ENCODE measurements around the gene NANOS3.
"Not testable (repeated sequence)": the region's sequence is repeated elsewhere in the genome, so short reads cannot be mapped to it uniquely, and the experiment has no call there.

Gene NANOS3

DNA sequence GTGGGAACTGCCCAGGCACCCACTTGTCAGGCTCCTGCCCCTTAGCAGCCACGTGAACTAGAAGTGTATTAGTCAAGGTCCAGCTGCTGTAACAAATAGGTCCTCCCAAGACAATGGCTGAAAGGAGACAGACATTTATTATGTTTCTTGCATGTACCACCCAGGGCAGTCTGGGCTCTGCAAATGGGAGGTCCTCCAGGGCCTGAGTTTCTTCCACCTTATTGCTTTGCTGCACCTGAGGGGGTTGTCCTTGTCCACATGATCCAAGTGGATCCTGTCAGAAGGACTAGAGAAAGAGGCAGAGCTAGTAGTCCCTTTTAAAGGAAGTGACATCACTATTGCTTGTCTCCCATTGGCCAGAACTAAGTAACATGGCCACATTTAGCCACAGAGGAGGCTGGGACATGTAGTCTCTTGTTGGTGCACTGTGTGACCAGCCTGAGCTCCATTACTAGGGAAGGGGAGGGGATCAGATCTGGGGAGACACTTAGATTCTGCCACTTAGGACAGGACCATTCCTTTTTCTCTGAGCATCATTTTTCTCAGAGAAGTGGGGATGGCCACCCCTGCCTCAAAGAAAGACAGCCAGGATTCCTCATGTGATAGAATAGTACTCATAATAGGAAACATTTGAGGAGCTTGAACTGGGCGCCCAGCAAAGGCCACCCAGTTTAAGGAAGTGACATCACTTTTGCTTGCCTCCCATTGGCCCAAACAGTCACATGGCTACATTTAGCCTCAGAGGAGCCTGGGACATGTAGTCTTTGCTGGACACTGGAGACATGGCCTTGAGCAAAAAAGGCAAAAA lies 44.2 kb downstream of the NANOS3 start:
- DNase-seq, result peak; percentile 42 to 47 (median 42)

DNA sequence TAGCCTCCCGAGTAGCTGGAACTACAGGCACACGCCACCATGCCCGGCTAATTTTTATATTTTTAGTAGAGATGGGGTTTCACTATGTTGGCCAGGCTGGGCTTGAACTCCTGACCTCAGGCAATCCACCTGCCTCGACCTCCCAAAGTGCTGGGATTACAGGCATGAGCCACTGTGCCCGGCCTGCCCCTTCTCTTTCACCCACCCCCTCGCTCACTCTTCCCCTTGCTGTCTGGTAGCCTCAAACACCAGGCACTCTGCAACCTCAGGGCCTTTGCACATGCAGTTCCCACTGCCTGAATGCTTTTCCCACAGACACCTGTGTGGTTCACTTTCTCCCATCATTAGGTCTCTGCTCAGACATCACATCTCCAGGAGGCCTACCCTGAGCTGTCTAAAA lies 45.2 kb downstream of the NANOS3 start:
- not testable (repeated sequence) for DNase-seq

DNA sequence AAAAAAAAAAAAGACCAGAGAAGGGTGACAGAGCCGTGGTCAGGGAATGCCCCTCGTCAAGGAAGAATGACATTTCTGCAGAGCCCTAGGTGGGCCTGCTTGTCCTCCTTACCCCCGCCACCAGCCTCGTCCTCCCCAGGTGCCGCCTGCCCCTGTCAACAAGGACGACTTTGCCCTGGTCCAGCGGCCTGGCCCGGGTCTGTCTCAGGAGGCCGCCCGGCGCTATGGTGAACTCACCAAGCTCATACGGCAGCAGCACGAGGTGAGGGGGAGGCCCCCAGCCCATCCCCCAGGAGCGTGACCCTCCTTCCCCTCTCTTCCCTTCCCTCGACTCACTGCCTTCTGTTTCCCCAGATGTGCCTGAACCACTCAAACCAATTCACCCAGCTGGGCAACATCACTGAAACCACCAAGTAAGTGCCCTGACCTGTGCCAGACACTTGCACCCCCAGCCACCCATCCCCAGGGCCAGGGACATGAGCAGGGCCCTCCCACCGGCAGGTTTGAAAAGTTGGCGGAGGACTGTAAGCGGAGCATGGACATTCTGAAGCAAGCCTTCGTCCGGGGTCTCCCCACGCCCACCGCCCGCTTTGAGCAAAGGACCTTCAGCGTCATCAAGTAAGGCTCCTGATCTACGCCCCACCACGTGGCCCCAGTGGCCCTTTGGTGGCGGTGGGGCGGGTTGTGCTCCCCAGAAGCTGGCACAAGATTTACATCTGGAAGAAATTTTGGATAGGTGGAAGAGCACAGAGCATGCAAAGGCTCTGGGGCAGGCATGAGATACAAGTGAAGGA lies 46.5 kb downstream of the NANOS3 start:
- no peak for DNase-seq

DNA sequence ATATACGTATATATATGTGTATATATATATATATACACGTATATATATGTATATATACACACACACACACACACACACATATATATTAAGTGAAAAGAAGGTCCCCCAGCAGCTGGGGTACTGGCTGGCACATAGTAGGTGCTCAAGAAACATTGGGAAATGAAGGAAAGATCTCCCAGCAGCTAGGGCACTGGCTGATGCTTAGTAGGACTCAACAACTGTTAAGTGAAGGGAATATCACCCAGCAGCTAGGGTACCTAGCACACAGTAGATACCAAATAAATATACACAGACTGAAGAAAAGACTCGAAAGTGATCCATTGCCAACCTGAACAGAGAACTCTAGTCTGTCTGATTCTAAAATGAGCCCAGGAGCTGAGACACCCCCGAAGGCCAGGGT lies 49.1 kb downstream of the NANOS3 start:
- DNase-seq, result no peak

DNA sequence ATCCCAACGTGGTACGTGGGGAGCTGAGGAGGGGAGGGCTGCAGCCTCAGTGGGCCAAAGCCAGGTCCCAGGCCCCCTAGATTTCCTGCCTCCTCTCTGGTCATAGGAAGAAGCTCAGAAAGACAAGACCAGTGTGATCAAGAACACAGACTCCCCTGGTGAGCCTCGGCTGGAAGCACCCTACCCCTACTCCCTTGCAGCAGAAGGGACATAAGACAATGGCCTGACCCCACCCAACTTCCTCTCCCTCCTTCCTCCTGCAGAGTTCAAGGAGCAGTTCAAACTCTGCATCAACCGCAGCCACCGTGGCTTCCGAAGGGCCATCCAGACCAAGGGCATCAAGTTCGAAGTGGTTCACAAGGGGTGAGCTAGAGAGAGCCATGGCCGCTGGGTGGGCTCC lies 49.8 kb downstream of the NANOS3 start:
- DNase-seq, result no peak

DNA sequence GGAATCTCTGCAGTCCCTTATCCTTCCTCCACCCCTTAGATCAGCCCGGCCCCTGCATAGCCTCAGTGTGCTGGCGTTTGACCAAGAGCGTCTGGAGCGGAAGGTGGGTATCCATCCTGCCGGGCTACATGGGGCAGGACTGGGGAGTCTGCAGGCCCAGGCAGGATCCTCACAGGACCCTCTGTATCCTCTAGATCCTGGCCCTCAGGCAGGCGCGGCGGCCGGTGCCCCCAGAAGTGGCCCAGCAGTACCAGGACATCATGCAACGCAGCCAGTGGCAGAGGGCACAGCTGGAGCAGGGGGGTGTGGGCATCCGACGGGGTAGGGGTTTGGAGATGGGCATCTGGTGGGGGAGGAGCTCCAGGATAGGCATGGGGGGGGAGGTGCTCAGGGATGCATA lies 52.4 kb downstream of the NANOS3 start:
- no peak for DNase-seq

DNA sequence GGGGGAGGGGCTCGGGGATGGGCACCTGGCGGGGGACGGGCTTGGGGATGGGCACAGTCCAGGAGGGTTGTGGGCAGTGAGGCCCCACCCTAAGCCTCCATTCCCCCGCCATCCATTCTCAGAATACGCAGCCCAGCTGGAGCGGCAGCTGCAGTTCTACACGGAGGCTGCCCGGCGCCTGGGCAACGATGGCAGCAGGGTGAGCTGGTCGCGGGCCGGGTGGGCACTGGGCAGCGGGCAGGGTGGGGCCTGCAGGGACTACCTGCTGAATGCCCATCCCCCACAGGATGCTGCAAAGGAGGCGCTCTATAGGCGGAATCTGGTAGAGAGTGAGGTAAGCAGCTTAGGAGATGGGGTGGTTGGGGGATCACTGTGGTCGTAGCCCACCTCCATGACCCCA lies 53.0 kb downstream of the NANOS3 start:
- no peak for DNase-seq

All from suppressor macrophage treated with lipopolysaccharide for 1 hour (primary cell).